Metanephros (tissue), 1 donor: Measurements from ENCODE around the gene OR11H7. TPM values are rescaled to one million over a fixed set of nuclear protein-coding genes. Genes with fewer than 3 reads are reported as not detected.

Source experiments
- total RNA-seq: library from RNA; depleted of rRNA; stranded (reverse); fragments of >200 nt; gene quantifications from one replicate; pipeline ENCODE4 v1.2.3, GENCODE V29; 2014

The OR11H7 gene
- total RNA-seq = not detected

DNA sequence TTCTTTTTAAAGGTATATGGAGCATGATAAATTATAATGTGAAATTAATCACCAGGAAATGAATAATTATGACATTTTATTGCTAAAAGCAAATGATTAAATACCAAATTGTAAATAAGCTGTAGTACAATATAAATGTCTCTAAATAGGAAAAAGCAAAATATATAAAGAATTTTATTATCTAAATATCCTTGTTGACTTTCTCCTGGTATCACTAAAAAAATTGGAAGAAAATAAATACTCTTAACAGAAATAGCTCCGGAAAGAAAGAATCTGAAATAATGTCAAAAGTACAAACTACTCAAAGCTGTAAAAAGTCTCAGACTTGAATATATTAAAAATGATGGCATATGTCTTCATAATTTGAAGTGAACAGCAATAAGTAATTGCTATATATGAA, at the start of gene OR11H7:
TSS of gene OR11H7 (plus strand) at position 301 of the 400 bp plus-strand sequence.

DNA sequence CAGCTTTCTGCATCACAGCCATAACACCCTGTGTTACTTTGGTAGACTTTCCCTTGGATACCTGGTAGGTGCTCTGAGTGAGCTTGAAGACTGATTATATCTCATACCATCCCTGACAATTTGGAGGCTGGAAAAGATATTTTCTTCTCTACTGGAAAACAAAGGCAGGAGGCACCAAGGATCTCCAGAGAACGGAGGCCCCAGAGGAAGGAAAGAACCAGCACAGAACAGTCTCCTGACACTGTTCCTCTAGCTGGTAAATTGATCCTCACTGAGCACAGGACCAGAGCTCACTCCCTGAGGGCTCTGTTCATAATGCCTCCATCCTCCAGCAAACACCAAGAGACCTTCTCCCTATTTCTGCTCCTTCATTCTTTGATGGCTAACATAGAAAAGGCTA, 38.2 kb upstream of the OR11H7 start, which contains the start of gene OR11G2:
TSS of gene OR11G2 (plus strand) at position 301 of the 400 bp plus-strand sequence. CDS start 6,542 bp downstream, outside the sequence.

DNA sequence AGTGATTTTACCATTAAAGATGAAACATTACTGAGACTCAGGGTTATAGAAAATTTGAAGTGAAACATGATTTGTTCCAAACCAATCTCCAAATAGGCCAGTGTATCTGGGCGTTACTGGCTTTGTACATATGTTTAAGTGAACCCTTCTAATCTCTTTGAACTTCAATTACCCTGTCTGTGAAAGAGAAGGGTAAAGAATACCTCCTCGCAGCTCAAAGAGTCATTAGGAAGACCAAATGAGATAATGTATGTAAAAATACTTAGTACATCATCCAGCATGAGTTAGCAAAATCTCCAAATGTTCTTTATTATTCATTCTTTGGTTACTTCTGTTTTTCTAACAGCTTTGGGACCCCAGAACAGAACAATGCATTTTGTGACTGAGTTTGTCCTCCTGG, 5.4 kb upstream of the OR11H7 start, which contains the start of gene OR11H6:
TSS of gene OR11H6 (plus strand) at position 301 of the 400 bp plus-strand sequence. CDS start at position 301, 0 bp downstream.

Other genes with a start within 250 kb of the OR11H7 start
- gene OR4Q2, start 226.8 kb upstream of the OR11H7 start, total RNA-seq = not detected
- gene OR4K14, start 209.7 kb upstream of the OR11H7 start, total RNA-seq = not detected
- not detected for gene OR4K13, start 192.9 kb upstream of the OR11H7 start, total RNA-seq
- not detected for gene OR4L1, start 168.9 kb upstream of the OR11H7 start, total RNA-seq
- not detected for gene OR4K17, start 118.2 kb upstream of the OR11H7 start, total RNA-seq
- not detected for gene OR4N5, start 90.2 kb upstream of the OR11H7 start, total RNA-seq
- not detected for gene OR11G2, start 38.1 kb upstream of the OR11H7 start, total RNA-seq
- gene OR11H6, start 5.3 kb upstream of the OR11H7 start, total RNA-seq = not detected
- gene OR11H4, start 10.3 kb downstream of the OR11H7 start, total RNA-seq = not detected
- 20.5 TPM for gene TTC5, start 77.0 kb downstream of the OR11H7 start, total RNA-seq
- 89.1 TPM for gene CCNB1IP1, start 104.3 kb downstream of the OR11H7 start, total RNA-seq
- gene PARP2, start 114.7 kb downstream of the OR11H7 start, total RNA-seq = 16.9 TPM
- gene TEP1, start 184.5 kb downstream of the OR11H7 start, total RNA-seq = 14.9 TPM
- 1.5 TPM for gene KLHL33, start 207.2 kb downstream of the OR11H7 start, total RNA-seq
- 48.1 TPM for gene OSGEP, start 225.8 kb downstream of the OR11H7 start, total RNA-seq
- 76.1 TPM for gene APEX1, start 226.2 kb downstream of the OR11H7 start, total RNA-seq
- gene PIP4P1, start 232.5 kb downstream of the OR11H7 start, total RNA-seq = 26.3 TPM
- 71.3 TPM for gene PNP, start 240.4 kb downstream of the OR11H7 start, total RNA-seq